Lower lobe of right lung (tissue), 2 donors: Measurements from ENCODE around the gene SST. TPM values are rescaled to one million over a fixed set of nuclear protein-coding genes. Genes with fewer than 3 reads are reported as not detected.

Source experiments
- ATAC-seq, 2 donors: fragments of 200-7000 bp; cut with Tn5 transposase; one replicate each; pipeline ENCODE4 v1.9.1; 2020 to 2022; ENCODE audit warnings: mild to moderate bottlenecking in 2 of 2, moderate library complexity in 2 of 2
- DNase-seq: peaks from one replicate; pipeline ENCODE4 v3.0.0-alpha.2; 2020
- H3K27ac ChIP-seq: fragments of 200-600 bp; one replicate; pipeline ENCODE4 v1.8.0; 2022
- H3K27me3 ChIP-seq: fragments of 200-600 bp; one replicate; pipeline ENCODE4 v1.8.0; 2022; ENCODE audit warnings: low read depth
- H3K36me3 ChIP-seq: fragments of 200-600 bp; one replicate; pipeline ENCODE4 v1.8.0; 2022; ENCODE audit warnings: mild to moderate bottlenecking
- H3K4me1 ChIP-seq: fragments of 200-600 bp; one replicate; pipeline ENCODE4 v1.8.0; 2022
- H3K4me3 ChIP-seq: fragments of 200-600 bp; one replicate; pipeline ENCODE4 v1.8.0; 2022; ENCODE audit warnings: mild to moderate bottlenecking
- H3K9me3 ChIP-seq: fragments of 200-600 bp; one replicate; pipeline ENCODE4 v1.8.0; 2022
- intact Hi-C: fragments of 100-400 bp; cut with DNase I; formaldehyde crosslinking; loops from one replicate; pipeline ENCODE4 v1.11.0; 2022
- total RNA-seq: library from RNA; stranded (reverse); fragmentation: NEBNext Ultra II Directional; extraction: Animal tissue kit (Norgen Biotek cat#: 25700); gene quantifications from one replicate; pipeline ENCODE4 v1.2.1, GENCODE V29; 2021
- TF ChIP-seq, protein P1 (sequence below): fragments of 200-600 bp; IDR thresholded peaks from one replicate; pipeline ENCODE4 v1.8.0; 2022; ENCODE audit warnings: antibody characterized with exemption, mild to moderate bottlenecking
- donor health status: DM: no; HTN: yes; CAD: no; lungs with severe emphysema.

SST gene
- total RNA-seq, 1 donor from 2014 or later = not detected

DNA sequence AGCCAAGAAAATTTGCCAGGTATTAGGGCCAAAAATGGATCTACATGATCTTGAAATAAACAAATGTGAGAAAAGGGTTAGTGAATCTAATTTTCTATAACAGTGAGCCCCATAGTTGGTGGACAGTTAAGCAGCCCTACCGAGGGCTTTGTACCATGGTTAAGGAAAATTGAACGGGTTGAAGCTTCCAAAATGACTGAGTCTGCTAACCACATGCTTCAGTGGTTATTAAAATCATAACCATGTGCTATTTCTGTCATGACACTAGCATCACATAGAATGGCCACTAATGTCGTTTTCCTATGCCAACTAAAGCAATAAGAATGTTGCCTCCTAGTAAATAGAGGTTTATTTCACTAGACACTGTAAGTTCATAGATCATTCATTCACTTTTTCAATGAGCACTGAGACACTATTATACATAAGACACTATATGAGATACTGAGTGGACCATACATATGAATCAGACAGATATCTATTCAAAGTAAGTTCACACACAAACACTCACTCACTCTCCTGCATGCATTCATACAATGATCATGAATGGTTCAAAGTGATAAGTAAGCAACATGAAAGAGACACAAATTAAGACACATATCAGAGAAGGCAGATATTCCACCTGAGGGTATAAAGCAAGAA, 4.3 kb downstream of the SST start:
- Histone ChIP-seq H3K27ac (no peak overlapping the region), H3K4me1 (no peaks in the 10 kb centered on the region), H3K27me3 (peaks cover 23% of the 10 kb centered on the region), H3K4me3 (no peak overlapping the region), H3K9me3 (no peaks in the 10 kb centered on the region), H3K36me3 (no peaks in the 10 kb centered on the region)
- intact Hi-C loops = no loop called here
- TF ChIP-seq, protein P1, sequence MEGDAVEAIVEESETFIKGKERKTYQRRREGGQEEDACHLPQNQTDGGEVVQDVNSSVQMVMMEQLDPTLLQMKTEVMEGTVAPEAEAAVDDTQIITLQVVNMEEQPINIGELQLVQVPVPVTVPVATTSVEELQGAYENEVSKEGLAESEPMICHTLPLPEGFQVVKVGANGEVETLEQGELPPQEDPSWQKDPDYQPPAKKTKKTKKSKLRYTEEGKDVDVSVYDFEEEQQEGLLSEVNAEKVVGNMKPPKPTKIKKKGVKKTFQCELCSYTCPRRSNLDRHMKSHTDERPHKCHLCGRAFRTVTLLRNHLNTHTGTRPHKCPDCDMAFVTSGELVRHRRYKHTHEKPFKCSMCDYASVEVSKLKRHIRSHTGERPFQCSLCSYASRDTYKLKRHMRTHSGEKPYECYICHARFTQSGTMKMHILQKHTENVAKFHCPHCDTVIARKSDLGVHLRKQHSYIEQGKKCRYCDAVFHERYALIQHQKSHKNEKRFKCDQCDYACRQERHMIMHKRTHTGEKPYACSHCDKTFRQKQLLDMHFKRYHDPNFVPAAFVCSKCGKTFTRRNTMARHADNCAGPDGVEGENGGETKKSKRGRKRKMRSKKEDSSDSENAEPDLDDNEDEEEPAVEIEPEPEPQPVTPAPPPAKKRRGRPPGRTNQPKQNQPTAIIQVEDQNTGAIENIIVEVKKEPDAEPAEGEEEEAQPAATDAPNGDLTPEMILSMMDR = no peak
- ATAC-seq = no peak
- no peak for DNase-seq

DNA sequence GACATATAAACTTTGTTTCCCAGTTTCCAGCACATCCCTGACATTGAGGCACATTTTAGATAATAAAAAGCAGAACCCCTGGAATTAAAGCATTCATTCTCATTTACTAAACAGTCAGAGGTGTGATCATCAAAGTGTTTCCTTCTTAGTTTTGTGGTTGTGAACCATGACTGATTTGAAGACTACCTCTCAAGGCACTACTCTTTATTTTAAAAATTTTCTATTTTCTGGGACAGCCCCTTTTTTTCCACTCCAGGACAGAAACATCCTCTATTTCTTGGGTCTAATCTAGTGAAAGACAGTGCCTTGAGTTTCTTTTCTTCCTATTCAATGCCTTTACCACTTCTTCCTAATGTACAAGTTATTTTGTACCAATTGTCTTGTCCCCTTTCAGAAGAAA, 5.2 kb downstream of the SST start:
- DNase-seq = no peak

DNA sequence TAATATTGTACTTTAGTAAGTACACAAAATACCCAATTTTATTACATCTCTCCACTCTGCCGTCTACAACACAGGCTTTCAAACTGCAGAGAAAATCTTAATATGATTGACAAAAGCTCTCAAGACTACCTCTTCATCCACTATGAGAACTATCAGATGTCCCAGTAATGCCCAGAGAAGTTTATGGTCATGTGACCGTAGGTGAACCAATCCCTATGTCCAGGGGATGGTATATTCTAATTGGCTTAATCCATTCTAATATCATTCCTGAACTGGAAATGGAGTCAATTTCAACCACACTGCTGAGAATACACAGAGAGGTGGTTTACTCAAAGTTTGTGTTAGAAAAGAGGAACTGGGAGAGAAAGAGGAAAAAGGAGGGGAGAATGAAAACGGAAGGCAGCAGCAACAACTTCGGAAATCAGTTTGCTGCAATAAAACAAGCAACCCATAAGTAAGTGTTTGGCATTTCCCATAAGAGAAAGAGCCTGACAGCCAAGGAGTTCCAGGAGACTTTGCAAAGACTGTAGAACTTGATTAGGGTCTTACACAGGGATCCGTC, 7.3 kb downstream of the SST start:
- intact Hi-C loops = no loop called here
- Histone ChIP-seq H3K36me3 (no peaks in the 10 kb centered on the region), H3K4me3 (no peak overlapping the region), H3K27me3 (no peaks in the 10 kb centered on the region), H3K4me1 (no peaks in the 10 kb centered on the region), H3K27ac (no peak overlapping the region), H3K9me3 (no peaks in the 10 kb centered on the region)
- ATAC-seq (no peak), DNase-seq (no peak)
- TF ChIP-seq, protein P1 = no peak

More for the DNA sequence above, 5.2 kb downstream of the SST start:
- Histone ChIP-seq H3K27ac (no peak overlapping the region), H3K9me3 (no peaks in the 10 kb centered on the region), H3K27me3 (peaks cover 15% of the 10 kb centered on the region), H3K4me3 (no peak overlapping the region), H3K36me3 (no peaks in the 10 kb centered on the region), H3K4me1 (no peaks in the 10 kb centered on the region)
- intact Hi-C loops = no loop called here
- TF ChIP-seq, protein P1 = no peak
- no peak for ATAC-seq

DNA sequence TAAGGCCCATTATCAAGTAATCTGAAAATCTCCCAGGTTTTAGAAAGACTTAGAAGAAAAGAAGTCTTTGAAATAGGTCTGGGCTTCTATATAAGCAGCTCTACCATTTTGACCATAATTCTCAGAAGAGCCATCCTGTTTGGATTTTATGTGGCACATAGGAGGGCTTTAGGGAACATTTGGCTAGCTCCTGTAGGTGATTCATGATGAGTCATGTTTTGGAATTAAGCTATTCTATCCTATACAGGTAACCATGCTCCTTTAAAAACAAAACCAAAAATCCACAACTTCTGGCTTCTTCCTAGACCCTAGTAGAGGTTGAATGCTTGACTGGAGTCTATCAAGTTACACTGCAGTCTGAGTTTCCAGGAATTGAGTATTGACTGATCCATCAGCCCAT, 8.9 kb downstream of the SST start:
- no peaks in the 10 kb centered on the region for H3K36me3 ChIP-seq
- H3K4me1 ChIP-seq = no peaks in the 10 kb centered on the region
- DNase-seq = no peak
- ATAC-seq = no peak
- TF ChIP-seq, protein P1 = no peak
- no peak overlapping the region for H3K4me3 ChIP-seq
- no peak overlapping the region for H3K27ac ChIP-seq
- no peaks in the 10 kb centered on the region for H3K9me3 ChIP-seq
- intact Hi-C loops = no loop called here
- no peaks in the 10 kb centered on the region for H3K27me3 ChIP-seq

DNA sequence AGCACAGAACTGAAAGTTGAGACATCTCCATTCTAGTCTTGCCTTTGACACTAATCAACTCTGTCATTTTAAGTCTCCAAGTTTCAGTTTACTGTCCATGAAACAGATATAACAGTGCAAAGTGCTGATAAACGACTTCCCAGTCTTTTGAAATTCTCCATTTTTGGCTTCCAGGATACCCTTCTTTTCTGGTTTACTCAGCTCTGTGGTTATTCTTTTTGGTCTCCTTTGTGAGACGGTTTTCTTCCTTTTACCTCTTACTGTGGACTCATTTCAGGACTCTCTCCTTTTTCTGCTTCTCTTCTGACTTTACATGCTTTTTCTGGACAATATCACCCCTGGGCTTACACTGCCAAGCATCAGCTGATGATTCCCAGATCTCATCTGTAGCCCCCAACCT, 18.9 kb downstream of the SST start:
- H3K27me3 ChIP-seq = peaks cover 6% of the 10 kb centered on the region
- no peak for ATAC-seq
- no peaks in the 10 kb centered on the region for H3K9me3 ChIP-seq
- intact Hi-C loops = no loop called here
- H3K4me1 ChIP-seq = no peaks in the 10 kb centered on the region
- no peak for DNase-seq
- H3K4me3 ChIP-seq = no peak overlapping the region
- H3K27ac ChIP-seq = no peak overlapping the region
- no peaks in the 10 kb centered on the region for H3K36me3 ChIP-seq
- TF ChIP-seq, protein P1 = no peak
